Nephron (organoid): ENCODE data around the gene PHF19.
A peak's percentile ranks its signal among the peaks of the same experiment; 100 is the strongest.

Source experiments
- H3K27ac Mint-ChIP-seq, 3 experiments: 2 replicates each; pipeline ENCODE4 v1.8.0; 2020; ENCODE audit warnings: mixed read lengths in 3 of 3, mild to moderate bottlenecking in 2 of 3, moderate library complexity in 1 of 3
- H3K27me3 Mint-ChIP-seq: 2 replicates; pipeline ENCODE4 v1.8.0; 2021; ENCODE audit warnings: low read depth, mild to moderate bottlenecking, moderate library complexity, mixed read lengths
- H3K36me3 Mint-ChIP-seq: 2 replicates; pipeline ENCODE4 v1.8.0; 2020; ENCODE audit warnings: low read depth, mixed read lengths
- H3K4me1 Mint-ChIP-seq: 2 replicates; pipeline ENCODE4 v1.8.0; 2020; ENCODE audit warnings: mixed read lengths
- H3K4me3 Mint-ChIP-seq, 3 experiments: 2 replicates each; pipeline ENCODE4 v1.8.0; 2020; ENCODE audit warnings: mild to moderate bottlenecking in 3 of 3, mixed read lengths in 3 of 3, moderate library complexity in 2 of 3
- H3K9me3 Mint-ChIP-seq: 2 replicates; pipeline ENCODE4 v1.8.0; 2020; ENCODE audit warnings: mixed read lengths
- CTCF ChIP-seq, 3 experiments: fragments of 200-600 bp; sonication (generic); IDR thresholded peaks; one replicate each; pipeline ENCODE4 v1.5.0; 2021; ENCODE audit warnings: antibody characterized with exemption in 3 of 3; ENCODE audit not compliant: unreplicated experiment in 3 of 3

Gene PHF19

GRCh38 chr9:120859361-120859760 is 17.6 kb downstream of the PHF19 start:
- no peak for TF ChIP-seq CTCF (IDR thresholded peaks at IDR 0.05; ENCODE audit: unreplicated experiment in 3 of 3)
- H3K27me3 Mint-ChIP-seq: no peaks in the 10 kb centered on the region
- peak overlapping the region in 1 of 3 experiments; percentile 46 for H3K27ac Mint-ChIP-seq
- H3K9me3 Mint-ChIP-seq: no peaks in the 10 kb centered on the region
- peaks cover 26% of the 10 kb centered on the region for H3K36me3 Mint-ChIP-seq
- peaks cover 21% of the 10 kb centered on the region for H3K4me1 Mint-ChIP-seq
- no peak overlapping the region for H3K4me3 Mint-ChIP-seq

- Mint-ChIP-seq H3K4me1 (peaks cover 24% of the 10 kb centered on the region), H3K27ac (no peak overlapping the region)
Measured at GRCh38 chr9:120857902-120858301, 19.1 kb downstream of the PHF19 start.

GRCh38 chr9:120857481-120857880 is 19.5 kb downstream of the PHF19 start:
- no peak overlapping the region for H3K4me3 Mint-ChIP-seq
- H3K27ac Mint-ChIP-seq: no peak overlapping the region
- no peaks in the 10 kb centered on the region for H3K27me3 Mint-ChIP-seq
- H3K36me3 Mint-ChIP-seq: peaks cover 16% of the 10 kb centered on the region
- peaks cover 28% of the 10 kb centered on the region for H3K4me1 Mint-ChIP-seq
- H3K9me3 Mint-ChIP-seq: no peaks in the 10 kb centered on the region
- no peak for TF ChIP-seq CTCF (IDR thresholded peaks at IDR 0.05; ENCODE audit: unreplicated experiment in 3 of 3)

More at GRCh38 chr9:120857902-120858301, 19.1 kb downstream of the PHF19 start:
- H3K4me3 Mint-ChIP-seq: no peak overlapping the region
- H3K9me3 Mint-ChIP-seq: no peaks in the 10 kb centered on the region
- no peaks in the 10 kb centered on the region for H3K27me3 Mint-ChIP-seq
- peaks cover 17% of the 10 kb centered on the region for H3K36me3 Mint-ChIP-seq
- TF ChIP-seq CTCF (IDR thresholded peaks at IDR 0.05; ENCODE audit: unreplicated experiment in 3 of 3): no peak

DNA sequence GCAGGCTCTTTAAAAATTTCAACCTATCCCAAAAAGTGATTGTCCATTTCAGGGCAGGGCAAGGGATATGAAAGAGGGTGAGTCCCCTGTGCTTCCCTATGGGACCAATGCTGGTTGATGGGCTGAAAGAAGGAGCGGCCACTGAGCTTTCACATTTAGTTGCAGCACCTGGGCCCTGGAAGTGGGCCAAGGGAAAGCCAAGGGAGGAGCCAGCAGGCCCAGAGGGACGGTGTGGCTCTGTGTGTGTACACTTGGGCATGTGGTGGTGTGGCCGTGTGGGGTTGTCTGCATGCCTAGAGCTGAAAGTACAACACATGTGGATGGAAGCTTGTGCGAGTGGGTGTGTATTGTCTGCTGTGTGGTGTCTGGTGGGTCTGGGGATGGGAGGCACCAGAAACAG is 20.3 kb downstream of the PHF19 start:
- Mint-ChIP-seq H3K36me3 (peaks cover 16% of the 10 kb centered on the region), H3K4me3 (no peak overlapping the region), H3K4me1 (peaks cover 30% of the 10 kb centered on the region), H3K27ac (no peak overlapping the region), H3K27me3 (no peaks in the 10 kb centered on the region), H3K9me3 (no peaks in the 10 kb centered on the region)
- TF ChIP-seq CTCF (IDR thresholded peaks at IDR 0.05; ENCODE audit: unreplicated experiment in 3 of 3): no peak

- Mint-ChIP-seq H3K9me3 (no peaks in the 10 kb centered on the region), H3K27ac (no peak overlapping the region), H3K4me1 (peaks cover 30% of the 10 kb centered on the region), H3K27me3 (no peaks in the 10 kb centered on the region), H3K36me3 (peaks cover 14% of the 10 kb centered on the region), H3K4me3 (no peak overlapping the region)
- TF ChIP-seq CTCF (IDR thresholded peaks at IDR 0.05; ENCODE audit: unreplicated experiment in 3 of 3): no peak
Measured at GRCh38 chr9:120855827-120856670, 20.9 kb downstream of the PHF19 start.
